H1 (cell line): Measurements from ENCODE around the gene SLC39A9. TPM values are rescaled to one million over a fixed set of nuclear protein-coding genes. Genes with fewer than 3 reads are reported as not detected.

ENCODE experiments used
- CTCF ChIA-PET: fragments of 300-600 bp; sonication (Branson Sonifier 250); formaldehyde crosslinking; loops from one replicate; lab custom pipeline; 2021; ENCODE audit not compliant: partially characterized antibody; lab: Charles Lee
- POLR2A ChIA-PET: fragments of 300-600 bp; sonication (Branson Sonifier 250); formaldehyde crosslinking; loops from one replicate; lab custom pipeline; 2021; ENCODE audit warnings: inconsistent platforms; ENCODE audit not compliant: partially characterized antibody; lab: Charles Lee
- DNase-seq, 2 experiments: peaks; one replicate each; pipeline versions ENCODE4 v3.0.0 to v3.0.0-alpha.2; 2010 to 2022; ENCODE audit warnings: low spot score in 2 of 2, low read depth in 1 of 2, mixed read lengths in 1 of 2
- FAIRE-seq: peaks from 2 replicates; lab custom pipeline; 2011; peaks lifted over from hg19 to GRCh38; lab: Jason Lieb, UNC
- H2AFZ ChIP-seq: 2 replicates; pipeline ENCODE4 v1.8.1; 2012; ENCODE audit warnings: low read length, inconsistent platforms
- H2AK5ac ChIP-seq: 2 replicates; pipeline ENCODE4 v1.6.1; 2013; ENCODE audit warnings: low read depth, low read length
- H2BK120ac ChIP-seq: replicated peaks from 2 replicates; pipeline ENCODE3; 2013; ENCODE audit warnings: low read depth, low read length, inconsistent platforms
- H2BK12ac ChIP-seq: 2 replicates; pipeline ENCODE4 v1.6.1; 2013; ENCODE audit warnings: low read depth, low read length
- H2BK15ac ChIP-seq: 2 replicates; pipeline ENCODE4 v1.6.1; 2013; ENCODE audit warnings: low read length
- H2BK20ac ChIP-seq: 2 replicates; pipeline ENCODE4 v1.6.1; 2013; ENCODE audit warnings: low read length
- H2BK5ac ChIP-seq: 2 replicates; pipeline ENCODE4 v1.6.1; 2013; ENCODE audit warnings: low read depth, low read length
- H3K14ac ChIP-seq: 2 replicates; pipeline ENCODE4 v1.6.1; 2013; ENCODE audit warnings: inconsistent platforms; ENCODE audit not compliant: insufficient read length
- H3K18ac ChIP-seq: 2 replicates; pipeline ENCODE4 v1.6.1; 2013; ENCODE audit warnings: low read length; ENCODE audit errors: extremely low read depth
- H3K23ac ChIP-seq: 2 replicates; pipeline ENCODE4 v1.6.1; 2013; ENCODE audit warnings: inconsistent platforms; ENCODE audit not compliant: insufficient read length
- H3K23me2 ChIP-seq: 2 replicates; pipeline ENCODE4 v1.6.1; 2013; ENCODE audit warnings: low read depth, low read length
- H3K27ac ChIP-seq: 2 replicates; pipeline ENCODE4 v1.6.1; 2011; ENCODE audit warnings: low read depth, low read length, inconsistent platforms
- H3K27me3 ChIP-seq, 4 experiments: replicated peaks in 1 of 4; 1 replicate in 1 of 4; 2 replicates in 3 of 4; pipeline versions ENCODE4 v1.6.1 to v1.8.1; 2011 to 2013; ENCODE audit warnings: low read length in 3 of 4, mild to moderate bottlenecking in 3 of 4, inconsistent platforms in 2 of 4, mixed read lengths in 2 of 4, moderate library complexity in 1 of 4; ENCODE audit not compliant: control insufficient read depth in 3 of 4, insufficient read depth in 3 of 4; ENCODE audit errors: extremely low read depth in 1 of 4
- H3K36me3 ChIP-seq, 4 experiments: 2 replicates each; pipeline versions ENCODE4 v1.6.1 to v1.8.1; 2011 to 2013; ENCODE audit warnings: mild to moderate bottlenecking in 4 of 4, low read length in 3 of 4, moderate library complexity in 2 of 4, control low read depth in 1 of 4, inconsistent platforms in 1 of 4; ENCODE audit not compliant: insufficient read depth in 4 of 4, control insufficient read depth in 2 of 4
- H3K4ac ChIP-seq: replicated peaks from 2 replicates; pipeline ENCODE3; 2013; ENCODE audit warnings: low read length, low read depth, mixed read lengths, inconsistent platforms; ENCODE audit not compliant: insufficient read length
- H3K4me1 ChIP-seq, 4 experiments: replicated peaks in 1 of 4; 1 replicate in 1 of 4; 2 replicates in 3 of 4; pipeline versions ENCODE4 v1.6.1 to v1.8.1; 2011 to 2013; ENCODE audit warnings: low read length in 3 of 4, inconsistent platforms in 2 of 4, mixed read lengths in 1 of 4; ENCODE audit not compliant: insufficient read depth in 4 of 4, control insufficient read depth in 3 of 4
- H3K4me2 ChIP-seq, 2 experiments: 2 replicates each; pipeline versions ENCODE4 v1.6.1 to v1.8.1; 2011 to 2013; ENCODE audit warnings: low read depth in 2 of 2, low read length in 2 of 2, control low read depth in 1 of 2, inconsistent platforms in 1 of 2, mild to moderate bottlenecking in 1 of 2; ENCODE audit not compliant: insufficient read depth in 1 of 2
- H3K4me3 ChIP-seq, 4 experiments: fragments of 200-600, 300-600 bp in 1 of 4; sonication (generic), shearing (Covaris generic), sonication (Bioruptor Twin) in 1 of 4; 2 replicates each; pipeline versions ENCODE4 v1.5.1 to v1.8.1; 2011 to 2016; ENCODE audit warnings: low read length in 4 of 4, low read depth in 3 of 4, control low read depth in 2 of 4, inconsistent platforms in 2 of 4, mild to moderate bottlenecking in 2 of 4, mixed read lengths in 1 of 4, moderate library complexity in 1 of 4; ENCODE audit not compliant: insufficient read depth in 2 of 4; ENCODE audit errors: extremely low read depth in 1 of 4
- H3K56ac ChIP-seq: replicated peaks from 2 replicates; pipeline ENCODE3; 2013; ENCODE audit warnings: low read depth, mild to moderate bottlenecking, mixed read lengths, low read length, inconsistent platforms; ENCODE audit not compliant: insufficient read length
- H3K79me1 ChIP-seq: 2 replicates; pipeline ENCODE4 v1.6.1; 2013; ENCODE audit warnings: low read depth, low read length, control low read depth
- H3K79me2 ChIP-seq, 2 experiments: 2 replicates each; pipeline versions ENCODE4 v1.6.1 to v1.8.1; 2012 to 2013; ENCODE audit warnings: low read length in 2 of 2, mild to moderate bottlenecking in 2 of 2, inconsistent platforms in 1 of 2; ENCODE audit not compliant: insufficient read depth in 2 of 2, control insufficient read depth in 1 of 2
- H3K9ac ChIP-seq, 4 experiments: replicated peaks in 1 of 4; 1 replicate in 1 of 4; 2 replicates in 3 of 4; pipeline versions ENCODE4 v1.6.1 to v1.8.1; 2011 to 2013; ENCODE audit warnings: low read depth in 3 of 4, low read length in 3 of 4, control low read depth in 2 of 4, mild to moderate bottlenecking in 2 of 4, moderate library complexity in 2 of 4, inconsistent platforms in 1 of 4; ENCODE audit errors: extremely low read depth in 1 of 4
- H3K9me3 ChIP-seq, 2 experiments: 2 replicates each; pipeline versions ENCODE4 v1.6.1 to v1.8.1; 2012 to 2013; ENCODE audit warnings: mild to moderate bottlenecking in 2 of 2, moderate library complexity in 2 of 2, control low read depth in 1 of 2, inconsistent platforms in 1 of 2, low read depth in 1 of 2, low read length in 1 of 2, mixed read lengths in 1 of 2; ENCODE audit not compliant: insufficient read depth in 2 of 2
- H4K20me1 ChIP-seq, 2 experiments: replicated peaks in 1 of 2; 2 replicates each; pipeline versions ENCODE3 to v1.8.1; 2011 to 2013; ENCODE audit warnings: inconsistent platforms in 2 of 2, low read length in 2 of 2, mild to moderate bottlenecking in 1 of 2; ENCODE audit not compliant: insufficient read depth in 2 of 2, control insufficient read depth in 1 of 2
- H4K5ac ChIP-seq: 2 replicates; pipeline ENCODE4 v1.6.1; 2013; ENCODE audit warnings: low read length, low read depth, mixed read lengths, inconsistent platforms; ENCODE audit not compliant: insufficient read length
- H4K8ac ChIP-seq: 2 replicates; pipeline ENCODE4 v1.8.0; 2013; ENCODE audit warnings: mild to moderate bottlenecking, moderate library complexity, low read length, inconsistent platforms; ENCODE audit not compliant: insufficient read depth; ENCODE audit errors: extremely low read depth
- H4K91ac ChIP-seq: replicated peaks from 2 replicates; pipeline ENCODE3; 2013; ENCODE audit warnings: low read length, mixed read lengths, inconsistent platforms; ENCODE audit not compliant: insufficient read length
- ASH2L ChIP-seq: fragments of 200-600, 300-600 bp; sonication (generic); IDR thresholded peaks from one replicate; pipeline ENCODE4 v1.7.1; 2017; ENCODE audit warnings: low read length
- CBX5 ChIP-seq: fragments of 300-800, 300-1000 bp; sonication (generic); IDR thresholded peaks from 2 replicates; pipeline ENCODE4 v1.7.1; 2016; ENCODE audit warnings: antibody characterized with exemption, low read length, low read depth
- E2F6 ChIP-seq: IDR thresholded peaks from 2 replicates; pipeline ENCODE4 v1.6.1; 2012; ENCODE audit warnings: inconsistent platforms
- EZH2 ChIP-seq: fragments of 200-600 bp; sonication (generic); IDR thresholded peaks from 2 replicates; pipeline ENCODE4 v1.7.1; 2012; ENCODE audit warnings: low read depth, mild to moderate bottlenecking, moderate library complexity, low read length, inconsistent platforms; ENCODE audit not compliant: severe bottlenecking
- SIN3A ChIP-seq, 2 experiments: IDR thresholded peaks in 1 of 2; conservative IDR thresholded peaks in 1 of 2; 2 replicates each; pipeline ENCODE4 v1.6.1; 2011 to 2012; ENCODE audit warnings: low read length in 2 of 2, improper control_type of control experiment in 1 of 2, low read depth in 1 of 2, mild to moderate bottlenecking in 1 of 2
- SUZ12 ChIP-seq: fragments of 200-600 bp; sonication (generic); IDR thresholded peaks from 2 replicates; pipeline ENCODE4 v1.6.1; 2012; ENCODE audit warnings: mild to moderate bottlenecking, inconsistent platforms, low read length, moderate library complexity, mixed read lengths
- TEAD4 ChIP-seq: IDR thresholded peaks from 2 replicates; pipeline ENCODE4 v1.6.1; 2012; ENCODE audit warnings: low read depth, low read length, inconsistent platforms, mixed read lengths
- WGBS, 2 experiments: shearing (Covaris generic) in 1 of 2; methylation state at CpG; one replicate each; pipeline versions ENCODE4 v1.1.6 to v1.1.7; 2013 to 2015; ENCODE audit warnings: low lambda C conversion rate in 2 of 2, mixed read lengths in 2 of 2, inconsistent platforms in 1 of 2, low coverage in 1 of 2, missing lambda C conversion rate in 1 of 2; ENCODE audit not compliant: insufficient replicate concordance in 2 of 2, insufficient coverage in 1 of 2, insufficient read length in 1 of 2; ENCODE audit errors: extremely low coverage in 1 of 2, missing lambda C conversion rate in 1 of 2; 5-methylcytosine and 5-hydroxymethylcytosine counted together
- polyA plus RNA-seq, 7 experiments: library from polyadenylated mRNA; depleted of rRNA in 3 of 7; stranded (reverse) in 5 of 7; unstranded in 2 of 7; fragments of >200 nt in 5 of 7; fragments of 200-250 nt in 2 of 7; gene quantifications; 1 replicate in 5 of 7; 2 replicates in 1 of 7; 4 replicates in 1 of 7; pipeline versions ENCODE4 v1.2.1 to v1.2.3, GENCODE V29; 2011 to 2013; ENCODE audit warnings: missing spikeins in 2 of 7, mixed read lengths in 2 of 7
- total RNA-seq: library from RNA; stranded (reverse); fragmentation: NEBNext Ultra II Directional; extraction: Animal tissue kit (Norgen Biotek cat#: 25700); gene quantifications from 2 replicates; pipeline ENCODE4 v1.2.1, GENCODE V29; 2021
- TF ChIP-seq, protein P1 (sequence below): IDR thresholded peaks from 2 replicates; pipeline ENCODE4 v1.6.1; 2012; ENCODE audit warnings: inconsistent platforms

The SLC39A9 gene
- total and polyA plus RNA-seq, 2 of the 8 experiments (the other 6 are each of a cell fraction or from before 2014, with no cell fraction given) = 31.0 to 44.2 TPM

- Histone ChIP-seq H3K4me1 (peaks cover 0 to 5% (median 3%) of the 10 kb centered on the region in 4 experiments; a peak in 1 of 7 replicates), H2BK20ac (no peak overlapping the region), H4K8ac (no peak overlapping the region), H3K23me2 (peaks cover 19% of the 10 kb centered on the region), H2BK5ac (no peak overlapping the region), H2BK12ac (0 out of 2 replicates have a peak overlapping the region, but pooled peaks have one; percentile 50), H3K9me3 (no peaks in the 10 kb centered on the region), H3K4ac (no peak overlapping the region), H2AFZ (peak overlapping the region; percentile 28; the same call in 1 of the 2 replicates), H3K27me3 (peaks cover 30 to 52% (median 45%) of the 10 kb centered on the region in 4 experiments), H2AK5ac (no peak overlapping the region), H3K23ac (no peak overlapping the region), H4K5ac (no peak overlapping the region), H3K4me3 (peak overlapping the region; percentile 59 to 71 (median 66)), H3K79me2 (no peaks in the 10 kb centered on the region), H3K18ac (no peak overlapping the region; the same call in 1 of the 2 replicates), H3K14ac (no peak overlapping the region), H3K56ac (no peak overlapping the region), H2BK15ac (no peak overlapping the region), H3K27ac (no peak overlapping the region), H3K36me3 (no peaks in the 10 kb centered on the region), H4K91ac (no peak overlapping the region), H2BK120ac (no peak overlapping the region), H4K20me1 (peaks cover 0 to 1% of the 10 kb centered on the region in 2 experiments), H3K4me2 (peak overlapping the region; percentile 94 to 96), H3K9ac (no peak overlapping the region), H3K79me1 (no peaks in the 10 kb centered on the region)
- ChIA-PET CTCF (interaction anchor here (1.0 to 1.5 kb wide), 6 partner anchors 9 to 121 kb away, joined by 3 to 5 read pairs (median 4); partner anchors contain the start of gene CCDC177), POLR2A (interaction anchor here (0.6 to 1.1 kb wide), 4 partner anchors 9 to 88 kb away, joined by 3 to 5 read pairs (median 3); partner anchors contain the start of gene ERH)
- DNase-seq (no peak), FAIRE-seq (no peak)
- WGBS, 2 experiments = 3% methylated on average over 42 of the region's 54 CpGs; no CpG with 5 or more reads in 1 of the 2 experiments
- TF ChIP-seq, protein P1, sequence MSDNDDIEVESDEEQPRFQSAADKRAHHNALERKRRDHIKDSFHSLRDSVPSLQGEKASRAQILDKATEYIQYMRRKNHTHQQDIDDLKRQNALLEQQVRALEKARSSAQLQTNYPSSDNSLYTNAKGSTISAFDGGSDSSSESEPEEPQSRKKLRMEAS = peak; percentile 76
- TF ChIP-seq E2F6 = peak; percentile 56; the same call in 1 of the 2 replicates
- no peak for TF ChIP-seq CBX5
- peak; percentile 85 for TF ChIP-seq SUZ12
- peak; percentile 83 for TF ChIP-seq EZH2
- peak; percentile 37 for TF ChIP-seq ASH2L
- peak; percentile 80 for TF ChIP-seq TEAD4
- TF ChIP-seq SIN3A (conservative IDR thresholded peaks at IDR 0.05 in 1 of 2, IDR thresholded peaks at IDR 0.05 in 1 of 2; ENCODE audit: low read depth in 1 of 2, low read length in 2 of 2) = peak in 1 of 2 experiments; percentile 48; a peak in 1 of 4 replicates
Measured at GRCh38 chr14:69483765-69484443, 85.4 kb downstream of the SLC39A9 start.
